HG02973 (cell line): ENCODE data around the gene NDC80.
A peak's percentile ranks its signal among the peaks of the same experiment; 100 is the strongest.
"Not testable (repeated sequence)": the region's sequence is repeated elsewhere in the genome, so short reads cannot be mapped to it uniquely, and the experiment has no call there.

Experiments
- ATAC-seq: cut with Tn5 transposase; IDR thresholded peaks from one replicate; pipeline ENCODE4 v1.9.1; 2021; ENCODE audit warnings: moderate library complexity; ENCODE audit not compliant: unreplicated experiment

Gene NDC80

DNA sequence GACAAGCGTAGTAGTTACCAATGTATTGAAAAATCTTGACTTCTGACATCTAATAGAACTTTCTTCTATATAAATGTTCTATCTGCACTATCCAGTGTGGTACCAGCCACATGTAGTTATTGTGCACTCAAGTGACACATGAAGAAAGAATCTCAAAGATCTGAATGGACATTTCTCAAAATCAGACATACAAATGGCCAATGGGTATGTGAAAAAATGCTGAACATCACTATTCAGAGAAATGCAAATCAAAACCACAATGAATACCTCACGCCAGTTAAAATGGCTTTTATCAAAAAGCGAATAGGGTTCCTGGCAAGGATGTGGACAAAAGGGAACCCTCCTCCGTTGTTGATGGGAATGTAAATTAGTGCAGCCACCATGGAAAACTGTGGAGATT, 46.7 kb downstream of the NDC80 start:
- ATAC-seq: no peak

DNA sequence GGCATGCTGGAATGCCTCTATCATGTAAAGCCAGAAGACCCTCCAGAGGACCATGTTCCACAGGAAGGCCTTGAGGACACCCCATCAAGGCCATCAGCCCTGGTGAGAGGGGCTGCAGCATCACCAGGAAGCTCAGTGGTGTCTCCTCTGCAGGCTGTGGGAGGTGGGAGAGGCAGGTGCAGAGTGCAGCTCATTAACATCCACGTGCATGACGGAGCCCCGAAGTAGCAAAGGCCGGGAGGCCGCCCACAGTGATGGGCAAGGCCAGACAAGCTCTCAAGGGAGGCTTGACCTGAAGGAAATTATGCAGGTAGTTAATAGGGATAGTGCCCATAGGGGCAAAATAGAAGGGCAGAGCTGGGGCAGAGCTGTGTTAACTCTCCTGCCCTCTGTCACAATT, 53.9 kb downstream of the NDC80 start:
- no peak for ATAC-seq

DNA sequence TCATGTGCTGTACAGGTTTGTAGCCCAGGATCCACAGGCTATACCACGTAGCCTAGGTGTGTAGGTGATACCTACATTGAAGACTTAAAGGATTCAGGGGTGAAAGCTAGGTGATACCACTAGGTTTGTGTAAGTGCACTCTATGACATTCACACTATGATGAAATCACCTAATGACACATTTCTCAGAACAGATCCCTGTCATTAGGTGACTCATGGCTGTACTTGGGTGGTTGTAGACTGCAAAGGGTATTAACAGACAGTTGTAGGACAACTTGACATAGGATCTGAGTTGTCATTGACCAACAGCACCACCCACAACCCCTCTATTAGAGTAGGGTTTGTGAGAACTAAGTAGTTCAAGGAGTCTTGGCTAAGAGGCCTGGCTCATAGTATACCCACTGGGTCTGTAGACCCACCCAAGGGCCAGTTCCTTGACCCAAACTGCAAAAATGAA, 56.5 kb downstream of the NDC80 start:
- ATAC-seq: peak; percentile 97

DNA sequence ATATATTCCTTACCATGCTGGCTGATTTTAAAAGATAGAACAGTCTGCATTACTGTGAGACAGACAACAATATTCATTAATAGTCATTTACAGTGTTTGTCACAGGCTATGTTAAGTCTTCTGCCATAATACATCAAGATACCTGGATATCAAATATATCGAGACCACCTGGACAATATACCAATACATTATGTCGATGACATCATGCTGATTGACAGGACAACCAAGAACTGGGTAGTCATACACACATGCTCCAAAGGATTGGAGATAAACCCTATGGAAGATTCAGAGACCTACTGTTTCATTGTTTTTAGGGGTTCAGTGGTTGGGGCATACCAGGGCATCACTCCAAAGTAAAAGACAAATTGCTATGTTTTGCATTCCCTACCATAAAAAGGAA, 57.6 kb downstream of the NDC80 start:
- no peak for ATAC-seq

DNA sequence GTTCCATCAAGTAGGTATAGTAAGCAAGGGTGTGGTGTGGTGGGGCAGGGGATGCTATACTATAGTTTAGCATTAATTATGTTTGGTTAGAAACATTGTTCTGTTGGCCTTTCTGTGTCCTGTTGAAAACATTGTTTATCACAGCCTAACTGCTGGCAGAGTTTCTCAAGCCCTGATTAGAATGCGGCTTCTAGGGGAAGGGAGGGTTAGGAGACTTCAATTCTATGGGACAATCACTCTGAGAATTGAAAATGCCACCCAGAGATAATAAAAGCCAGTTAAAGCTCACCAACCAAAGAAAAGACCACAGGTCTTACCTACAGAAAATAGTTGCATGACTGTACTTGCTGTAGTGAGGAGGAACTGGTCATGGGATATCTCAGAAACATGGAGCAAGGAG, 64.2 kb downstream of the NDC80 start:
- ATAC-seq: no peak

DNA sequence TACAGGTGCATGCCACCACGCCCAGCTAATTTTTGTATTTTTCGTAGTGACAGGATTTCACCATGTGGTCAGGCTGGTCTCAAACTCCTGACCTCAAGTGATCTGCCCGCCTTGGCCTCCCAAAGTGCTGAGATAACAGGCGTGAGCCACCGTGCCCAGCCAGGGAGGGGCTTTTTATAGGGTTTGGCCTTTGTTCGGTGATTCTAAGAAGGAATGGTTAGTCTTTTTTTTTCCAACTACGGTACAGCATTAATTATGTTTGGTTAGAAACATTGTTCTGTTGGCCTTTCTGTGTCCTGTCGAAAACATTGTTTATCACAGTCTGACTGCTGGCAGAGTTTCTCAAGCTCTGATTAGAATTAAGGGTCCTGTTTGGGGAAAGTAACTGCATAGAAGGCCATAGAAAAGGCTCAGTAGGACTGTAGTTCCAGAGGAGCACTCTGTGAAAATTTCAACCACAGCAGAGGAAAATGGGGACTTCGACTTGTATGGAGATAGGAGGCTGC, 64.8 kb downstream of the NDC80 start:
- ATAC-seq: peak; percentile 16

DNA sequence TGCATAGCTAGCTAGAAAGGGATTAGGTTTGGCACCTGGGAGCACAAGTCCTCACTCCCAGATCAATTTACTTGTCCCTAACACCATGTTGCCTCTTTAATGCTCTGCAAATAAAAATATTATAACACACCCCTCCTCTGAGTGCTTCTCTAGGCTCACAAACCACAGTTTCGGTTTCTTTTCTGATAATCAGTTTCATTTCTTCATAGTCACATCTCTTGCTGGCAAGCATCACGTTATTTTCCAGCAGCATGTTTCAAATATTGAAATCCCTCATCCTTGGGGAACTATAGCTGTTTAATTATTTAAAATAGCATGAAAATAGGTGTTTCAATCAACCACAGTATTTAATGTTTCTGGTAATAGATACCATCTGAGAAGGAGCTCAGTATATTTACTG, 70.3 kb downstream of the NDC80 start:
- ATAC-seq: peak; percentile 59

DNA sequence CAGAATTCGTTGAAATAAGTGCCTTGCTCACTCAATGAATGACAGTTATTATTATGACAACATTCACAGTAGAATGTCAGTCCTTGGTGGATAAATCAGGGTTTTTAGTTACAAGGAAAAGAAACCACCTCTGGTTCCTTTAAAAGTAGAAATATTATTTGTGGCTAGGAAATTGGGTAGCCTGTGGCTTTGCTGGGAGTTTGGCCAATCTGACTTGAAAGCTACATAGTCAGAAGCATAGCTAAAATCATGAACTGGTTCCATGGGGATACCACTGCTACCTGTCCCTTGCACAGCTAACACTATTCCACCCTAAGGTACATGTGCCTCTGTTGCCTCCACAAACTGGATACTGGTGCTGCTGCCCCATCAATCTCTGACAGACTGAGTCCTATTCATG, 71.4 kb downstream of the NDC80 start:
- ATAC-seq: no peak

DNA sequence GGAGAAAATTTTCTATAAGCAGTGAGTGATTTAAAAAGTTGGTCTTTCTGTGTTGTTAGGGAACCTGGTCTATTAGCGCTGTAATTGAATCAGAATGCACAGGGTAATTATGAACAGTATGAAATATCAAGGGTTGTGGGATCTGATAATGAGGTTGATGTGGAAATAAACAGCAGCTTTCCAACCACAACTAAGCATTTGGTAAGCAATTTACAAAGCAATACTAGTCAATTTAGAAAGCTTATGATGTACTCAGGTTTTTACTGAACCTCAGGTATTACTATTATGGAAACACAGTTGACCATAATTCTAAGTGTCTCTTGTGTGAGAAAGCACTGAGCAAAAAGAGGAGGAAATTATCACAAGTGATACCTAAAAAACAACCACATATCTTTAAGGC, 73.2 kb downstream of the NDC80 start:
- no peak for ATAC-seq

DNA sequence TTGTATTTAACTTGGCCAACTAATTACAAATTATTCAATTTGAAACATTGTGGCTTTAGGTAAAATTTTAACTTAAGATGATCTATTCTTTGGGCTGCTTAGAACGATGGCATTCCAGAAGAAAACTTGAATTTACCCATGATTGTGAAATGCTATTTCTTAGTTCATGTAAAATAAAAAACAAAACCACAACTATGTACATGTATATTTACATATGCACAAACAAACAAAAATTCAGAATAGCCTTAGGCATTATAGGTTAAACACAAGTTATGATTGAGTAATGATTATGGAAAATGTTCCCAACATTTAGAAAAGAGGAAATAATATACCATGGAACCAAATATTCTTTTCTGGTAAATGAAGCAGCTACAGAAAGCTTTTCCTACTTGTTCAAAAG, 80.6 kb downstream of the NDC80 start:
- ATAC-seq: no peak

DNA sequence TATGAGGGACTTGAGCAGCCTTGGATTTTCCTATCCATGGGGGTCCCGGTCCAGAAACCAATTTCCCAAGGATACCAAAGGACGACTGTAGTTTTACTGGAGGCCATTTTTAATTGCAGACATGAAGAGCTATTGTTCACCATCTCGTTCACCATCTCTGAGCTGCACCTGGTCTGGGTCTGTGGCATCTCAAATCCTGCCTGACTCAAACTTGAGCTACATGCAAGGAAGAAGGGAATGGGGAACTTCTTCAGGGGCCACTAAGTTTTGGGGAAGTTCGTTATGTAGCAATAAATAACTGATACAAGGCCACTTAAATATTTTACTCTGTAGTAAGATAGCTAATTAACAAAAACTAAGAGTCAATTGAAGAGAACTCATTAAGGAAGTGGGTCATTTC, 82.1 kb downstream of the NDC80 start:
- ATAC-seq: no peak

DNA sequence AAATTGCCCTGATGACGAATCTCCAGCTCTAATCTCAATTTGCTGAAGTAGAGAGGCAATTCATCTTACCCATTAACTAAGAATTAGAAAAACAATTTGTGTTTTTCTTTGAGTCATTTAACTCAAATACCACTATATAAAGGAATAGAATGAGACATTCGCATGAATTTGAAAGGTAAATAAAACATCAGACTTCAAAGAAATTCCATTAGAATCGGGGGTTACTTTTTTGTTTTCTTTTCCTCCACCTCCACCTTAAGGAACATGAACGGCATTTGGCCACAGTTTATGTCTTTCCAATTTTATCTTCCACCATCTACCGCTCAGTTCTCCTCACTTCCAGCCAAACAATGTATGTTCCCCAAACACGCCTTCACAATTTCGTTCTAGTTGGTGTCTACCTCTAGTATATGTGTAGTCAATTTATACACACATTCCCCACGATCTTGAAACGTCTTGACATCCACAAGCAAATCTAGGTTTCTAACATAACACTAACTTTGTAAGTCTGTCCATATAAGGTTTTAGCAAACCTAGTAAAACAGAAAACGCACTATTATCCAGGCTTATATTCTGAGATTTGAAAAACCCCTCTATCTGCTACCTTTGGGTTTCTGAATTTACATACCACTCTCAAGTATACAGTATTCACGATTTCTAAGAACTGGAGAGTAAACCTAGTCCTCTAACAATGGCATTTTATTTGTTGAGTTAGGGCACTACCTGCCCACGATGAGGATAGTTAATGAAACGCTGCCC, 83.0 kb downstream of the NDC80 start:
- ATAC-seq: no peak

DNA sequence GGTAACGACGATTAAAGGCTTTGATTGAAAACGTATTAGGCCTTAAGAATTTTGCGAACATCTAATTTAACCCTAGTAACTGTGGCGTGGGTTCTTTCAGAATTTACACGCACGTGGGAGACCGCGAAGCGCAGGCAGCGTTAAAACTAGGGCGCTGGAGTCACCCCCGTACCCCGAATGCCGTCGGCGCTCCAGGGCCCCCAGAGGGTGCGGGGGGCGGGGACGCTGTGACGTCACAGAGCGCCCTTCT, 83.5 kb downstream of the NDC80 start:
- ATAC-seq: peak; percentile 26

DNA sequence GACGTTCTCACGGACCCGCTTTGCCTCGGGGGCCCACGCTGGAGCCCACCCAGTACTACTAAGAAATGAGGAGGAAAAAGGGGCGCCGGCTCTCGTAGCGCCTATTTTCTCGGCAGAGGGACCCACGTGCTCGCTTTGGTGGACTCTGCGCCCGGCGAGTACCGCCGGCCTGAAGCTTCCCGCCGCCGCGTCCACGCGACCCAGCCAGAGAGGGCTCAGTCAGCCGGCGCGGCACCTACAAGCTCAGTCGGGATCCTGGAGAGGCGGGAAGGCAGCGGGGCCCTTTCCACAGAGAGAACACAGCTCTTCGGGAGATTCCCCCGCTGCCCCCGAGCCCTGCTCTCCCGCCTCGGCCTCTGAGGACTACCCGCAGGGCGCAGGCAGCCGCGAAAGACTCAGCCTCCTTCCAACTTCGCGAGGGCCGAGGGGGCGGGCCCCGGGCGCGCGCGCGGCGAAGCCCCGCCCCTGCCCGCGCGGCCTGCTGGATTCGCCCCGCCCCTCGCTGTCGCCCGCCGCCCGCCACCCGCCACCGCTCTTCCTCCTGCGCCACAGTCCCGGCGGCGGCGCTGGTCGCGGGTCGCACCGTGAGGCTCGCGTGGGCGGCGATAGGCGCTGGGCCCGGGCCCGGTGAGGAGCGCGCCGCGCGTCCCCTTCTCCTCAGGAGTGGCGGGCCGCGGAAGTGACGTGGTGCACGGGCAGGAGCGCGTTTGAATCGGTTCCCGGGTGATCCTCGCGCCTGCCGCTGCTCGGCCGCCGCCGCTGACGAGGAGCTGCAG, 84.0 kb downstream of the NDC80 start, which contains the start of gene SMCHD1:
Gene SMCHD1, plus strand, starts transcription at position 549 of the 776 bp plus-strand sequence. CDS start 350 bp downstream, outside the sequence.
- peak; percentile 59 for ATAC-seq

DNA sequence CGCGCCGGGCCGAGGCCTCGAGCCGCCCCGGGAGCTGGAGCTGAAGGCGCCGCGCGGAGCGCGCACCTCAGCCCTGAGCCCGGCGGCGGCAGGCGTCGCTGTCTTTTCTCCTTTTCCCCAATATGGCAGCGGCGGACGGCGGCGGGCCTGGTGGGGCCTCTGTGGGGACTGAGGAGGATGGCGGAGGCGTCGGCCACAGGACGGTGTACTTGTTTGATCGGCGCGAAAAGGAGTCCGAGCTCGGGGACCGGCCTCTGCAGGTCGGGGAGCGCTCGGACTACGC, 84.5 kb downstream of the NDC80 start:
- peak; percentile 21 for ATAC-seq

DNA sequence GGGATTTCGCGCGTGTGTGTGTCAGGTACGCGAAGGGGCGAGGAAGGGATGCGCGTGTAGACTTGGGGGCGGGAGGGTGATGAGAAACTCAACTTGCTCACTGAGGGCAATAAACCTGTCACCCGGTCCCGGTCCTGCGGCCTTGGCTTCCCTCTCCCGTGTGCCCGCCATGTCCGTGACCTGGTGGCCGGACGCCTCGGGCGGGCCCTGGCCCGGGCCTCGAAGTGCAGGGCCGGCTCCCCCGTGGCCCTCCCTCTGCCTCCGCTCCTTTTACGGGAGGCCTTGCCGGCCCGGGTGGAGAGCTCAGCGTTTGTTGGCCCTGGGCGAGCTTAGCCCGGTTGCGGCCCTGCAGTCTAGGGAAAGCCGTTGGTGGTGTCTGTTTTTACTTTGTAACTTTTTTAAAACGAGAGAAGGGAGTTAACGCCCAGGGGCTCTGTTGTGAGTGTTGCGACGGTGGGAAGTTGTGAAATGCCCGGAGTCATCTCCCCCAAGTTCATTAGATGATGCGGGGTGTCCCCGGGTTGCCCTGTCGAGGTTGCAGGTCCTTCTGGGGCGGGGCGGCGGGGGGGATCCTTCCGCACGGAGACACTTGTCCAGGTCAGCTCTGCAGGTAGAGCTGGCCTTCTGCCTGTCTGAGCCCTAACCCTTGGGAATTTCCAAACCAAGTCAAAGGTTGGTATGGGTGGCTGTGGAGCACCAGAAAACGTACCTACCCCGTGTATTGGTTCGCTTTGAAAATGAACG, 85.1 kb downstream of the NDC80 start:
- ATAC-seq: peak; percentile 8

DNA sequence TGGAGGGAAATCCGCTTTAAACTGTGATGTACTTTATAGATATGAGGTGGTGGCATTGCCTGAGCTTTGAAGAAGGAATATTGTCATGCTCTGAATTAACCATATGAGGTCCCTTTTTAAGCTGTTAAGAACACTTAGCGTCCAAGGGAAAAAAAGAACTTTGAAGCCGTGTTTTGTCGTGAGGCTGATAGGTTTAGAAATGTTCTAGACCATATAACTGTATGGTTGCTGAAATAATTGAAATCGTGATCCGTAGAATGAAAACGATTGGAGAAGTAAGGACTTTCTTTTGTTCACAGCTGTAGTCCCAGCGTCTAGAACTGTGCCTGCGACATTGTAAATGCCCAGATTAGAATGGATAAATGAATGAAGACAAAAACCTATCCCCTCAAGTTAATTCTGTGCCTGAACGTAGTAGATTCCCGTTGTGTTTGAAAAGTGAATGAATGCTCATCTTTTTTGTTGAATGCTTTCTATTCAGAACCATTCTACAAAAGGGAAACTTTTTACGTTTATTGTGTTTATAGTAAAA, 85.7 kb downstream of the NDC80 start:
- no peak for ATAC-seq

DNA sequence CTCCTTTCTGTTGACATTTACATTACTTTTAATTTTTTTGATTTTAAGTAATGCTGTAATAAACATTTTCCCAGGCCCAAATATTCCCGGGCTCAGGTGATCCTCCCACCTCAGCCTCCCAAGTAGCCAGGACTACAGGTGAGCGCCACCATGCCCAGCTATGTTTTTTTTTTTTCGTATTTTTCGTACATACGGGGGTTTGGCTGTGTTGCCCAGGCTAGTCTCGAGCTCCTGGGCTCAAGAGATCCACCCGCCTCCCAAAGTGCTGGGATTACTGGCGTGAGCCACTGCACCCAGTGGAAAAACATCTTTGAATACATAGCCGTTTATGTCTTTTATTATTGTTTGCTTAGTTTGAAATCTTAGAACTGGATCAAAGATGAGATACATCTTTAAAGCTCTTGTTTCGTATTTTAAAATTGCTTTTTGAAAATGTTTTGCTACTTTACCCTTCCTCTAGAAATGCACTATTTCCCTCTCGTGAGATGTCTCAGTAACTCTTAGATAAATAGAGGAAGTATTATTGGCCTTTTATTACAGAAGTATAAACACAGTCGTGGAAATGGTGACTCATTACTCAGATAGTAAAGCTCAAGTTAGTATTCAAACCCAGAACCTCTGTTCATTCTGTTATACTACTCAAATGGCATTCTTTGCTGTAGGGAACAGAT, 86.6 kb downstream of the NDC80 start:
- ATAC-seq: no peak

DNA sequence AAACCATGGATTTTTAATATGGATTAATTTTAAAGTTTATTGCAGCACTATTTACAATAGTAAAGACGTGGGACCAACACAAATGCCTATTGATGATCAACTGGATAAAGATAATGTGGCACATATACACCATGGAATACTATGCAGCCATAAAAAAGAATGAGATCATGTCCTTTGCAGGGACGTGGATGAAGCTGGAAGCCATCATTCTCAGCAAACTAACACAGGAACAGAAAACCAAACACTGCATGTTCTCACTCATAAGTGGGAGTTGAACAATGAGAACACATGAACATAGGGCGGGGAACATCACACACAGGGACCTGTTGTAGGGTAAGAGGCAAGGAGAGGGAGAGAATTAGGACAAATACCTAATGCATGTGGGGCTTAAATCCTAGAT, 89.5 kb downstream of the NDC80 start:
- not testable (repeated sequence) for ATAC-seq

DNA sequence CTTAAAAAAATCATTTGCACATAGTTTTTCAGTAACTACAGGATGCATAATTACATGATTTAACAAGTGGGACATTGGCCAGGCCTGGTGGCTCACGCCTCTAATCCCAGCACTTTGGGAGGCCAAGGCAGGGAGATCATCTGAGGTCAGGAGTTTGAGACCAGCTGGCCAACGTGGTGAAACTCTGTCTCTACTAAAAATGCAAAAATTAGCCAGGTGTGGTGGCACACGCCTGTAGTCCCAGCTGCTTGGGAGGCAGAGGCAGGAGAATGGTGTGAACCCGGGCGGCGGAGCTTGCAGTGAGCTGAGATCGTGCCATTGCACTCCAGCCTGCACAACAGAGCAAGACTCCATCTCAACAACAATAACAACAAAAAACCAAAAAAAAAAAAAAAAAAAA, 90.9 kb downstream of the NDC80 start:
- not testable (repeated sequence) for ATAC-seq

DNA sequence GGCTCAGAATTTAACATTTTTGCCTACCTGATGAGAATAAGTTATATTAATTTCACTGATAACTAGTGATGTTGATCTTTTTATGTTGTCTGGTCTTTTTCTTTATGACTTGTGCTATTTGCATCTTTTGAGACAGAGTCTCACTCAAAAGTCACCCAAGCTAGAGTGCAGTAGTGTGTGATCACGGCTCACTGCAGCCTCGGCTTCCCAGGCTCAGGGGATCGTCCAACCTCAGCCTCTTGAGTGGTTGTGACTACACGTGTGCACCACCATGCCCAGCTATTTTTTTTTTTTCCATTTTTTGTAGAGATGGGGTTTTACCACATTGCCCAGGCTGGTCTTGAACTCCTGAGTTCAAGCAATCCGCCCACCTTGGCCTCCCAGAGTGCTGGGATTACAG, 91.6 kb downstream of the NDC80 start:
- no peak for ATAC-seq
